GM19438 (cell line): ENCODE measurements around the gene DENND2D.
"Not testable (repeated sequence)": the region's sequence is repeated elsewhere in the genome, so short reads cannot be mapped to it uniquely, and the experiment has no call there.

Experiments
- ATAC-seq: cut with Tn5 transposase; IDR thresholded peaks from one replicate; pipeline ENCODE4 v1.9.1; 2021; ENCODE audit warnings: low read depth; ENCODE audit not compliant: unreplicated experiment

The DENND2D gene

GRCh38 chr1:111222308-111223125, 22.1 kb upstream of the DENND2D start:
- peak; percentile 5 for ATAC-seq

- peak; percentile 62 for ATAC-seq
These were observed 21.3 kb upstream of the DENND2D start for GRCh38 chr1:111221633-111222291.

- ATAC-seq: no peak
These were observed 20.8 kb upstream of the DENND2D start for GRCh38 chr1:111221276-111221632.

GRCh38 chr1:111220302-111220890, 19.9 kb upstream of the DENND2D start:
- ATAC-seq: no peak

- ATAC-seq: peak; percentile 27
These were observed 19.3 kb upstream of the DENND2D start for GRCh38 chr1:111219557-111220286.

GRCh38 chr1:111218701-111219556, 18.5 kb upstream of the DENND2D start:
- no peak for ATAC-seq

GRCh38 chr1:111217183-111217910, 16.9 kb upstream of the DENND2D start:
- no peak for ATAC-seq

GRCh38 chr1:111216751-111217150, 16.3 kb upstream of the DENND2D start:
- no peak for ATAC-seq

GRCh38 chr1:111215285-111215684, 14.8 kb upstream of the DENND2D start:
- not testable (repeated sequence) for ATAC-seq

GRCh38 chr1:111214884-111215283, 14.4 kb upstream of the DENND2D start:
- ATAC-seq: no peak

- no peak for ATAC-seq
These were observed 13.8 kb upstream of the DENND2D start for GRCh38 chr1:111214074-111214801.

- no peak for ATAC-seq
These were observed 13.0 kb upstream of the DENND2D start for GRCh38 chr1:111213412-111213811.

- no peak for ATAC-seq
These were observed 12.3 kb upstream of the DENND2D start for GRCh38 chr1:111212634-111213335.

- ATAC-seq: no peak
These were observed 11.5 kb upstream of the DENND2D start for GRCh38 chr1:111211921-111212320.

- ATAC-seq: no peak
These were observed 9.2 kb upstream of the DENND2D start for GRCh38 chr1:111209622-111210021.

GRCh38 chr1:111208921-111209320, 8.5 kb upstream of the DENND2D start:
- ATAC-seq: no peak

- no peak for ATAC-seq
These were observed 5.2 kb upstream of the DENND2D start for GRCh38 chr1:111205714-111206050.

- ATAC-seq: no peak
These were observed 4.7 kb upstream of the DENND2D start for GRCh38 chr1:111204983-111205713.
